GM12891 (cell line): ENCODE results near the gene CD3D.

Experiments
- PAX5 ChIP-seq: IDR thresholded peaks from 2 replicates; pipeline ENCODE4 v1.6.1; 2011; ENCODE audit warnings: low read length, moderate library complexity, mild to moderate bottlenecking; ENCODE audit not compliant: insufficient read depth, severe bottlenecking
- POLR2A ChIP-seq: IDR thresholded peaks from 2 replicates; pipeline ENCODE4 v1.6.1; 2011; ENCODE audit warnings: low read depth, low read length, control low read depth
- POLR2AphosphoS5 ChIP-seq: IDR thresholded peaks from 2 replicates; pipeline ENCODE4 v1.6.1; 2011; ENCODE audit warnings: low read depth, low read length, control low read depth
- TAF1 ChIP-seq: IDR thresholded peaks from 2 replicates; pipeline ENCODE4 v1.6.1; 2011; ENCODE audit warnings: low read depth, low read length, control low read depth

GRCh38 chr11:118294053-118294452, 48.5 kb downstream of the CD3D start:
- TF ChIP-seq POLR2AphosphoS5, result no peak
- TF ChIP-seq TAF1, result no peak
- no peak for TF ChIP-seq POLR2A
- no peak for TF ChIP-seq PAX5
